Upper lobe of left lung (tissue), 6 donors: ENCODE data around the gene PAK4. TPM values are rescaled to one million over a fixed set of nuclear protein-coding genes. Genes with fewer than 3 reads are reported as not detected.
"Not testable (repeated sequence)": the region's sequence is repeated elsewhere in the genome, so short reads cannot be mapped to it uniquely, and the experiment has no call there.

Experiments used
- ATAC-seq, 2 donors: fragments of 200-7000 bp; cut with Tn5 transposase; one replicate each; pipeline ENCODE4 v1.9.1; 2022; ENCODE audit warnings: mild to moderate bottlenecking in 2 of 2, moderate library complexity in 2 of 2; ENCODE audit not compliant: low FRiP score in 2 of 2
- DNase-seq, 2 donors: peaks; one replicate each; pipeline ENCODE4 v3.0.0-alpha.2; 2019 to 2020
- H3K27ac ChIP-seq, 4 donors: fragments of 200-600 bp; sonication (generic); one replicate each; pipeline ENCODE4 v1.5.1; 2016 to 2019
- H3K27me3 ChIP-seq, 4 donors: fragments of 200-600 bp; sonication (generic); one replicate each; pipeline ENCODE4 v1.5.1; 2017 to 2019
- H3K36me3 ChIP-seq, 4 donors: fragments of 200-600 bp; sonication (generic); one replicate each; pipeline ENCODE4 v1.5.1; 2016 to 2019
- H3K4me1 ChIP-seq, 4 donors: fragments of 200-600 bp; sonication (generic); one replicate each; pipeline ENCODE4 v1.5.1; 2018 to 2019
- H3K4me3 ChIP-seq, 4 donors: fragments of 200-600 bp; sonication (generic); one replicate each; pipeline ENCODE4 v1.5.1; 2017 to 2019; ENCODE audit warnings: mild to moderate bottlenecking in 2 of 4, moderate library complexity in 1 of 4
- H3K9me3 ChIP-seq, 4 donors: fragments of 200-600 bp; sonication (generic); one replicate each; pipeline ENCODE4 v1.5.1; 2018 to 2019
- EP300 ChIP-seq, 4 donors: sonication (generic); formaldehyde crosslinking; IDR thresholded peaks; one replicate each; pipeline ENCODE4 v1.5.1; 2017; ENCODE audit warnings: antibody characterized with exemption in 4 of 4, control low read depth in 2 of 4
- POLR2A ChIP-seq, 4 donors: fragments of 450-650 bp; IDR thresholded peaks; one replicate each; pipeline ENCODE4 v1.5.1; 2016 to 2017; ENCODE audit warnings: antibody characterized with exemption in 4 of 4, mild to moderate bottlenecking in 2 of 4
- POLR2AphosphoS5 ChIP-seq, 2 donors: sonication (generic); formaldehyde crosslinking; IDR thresholded peaks; one replicate each; pipeline ENCODE4 v1.5.1; 2017; ENCODE audit warnings: antibody characterized with exemption in 2 of 2
- WGBS, 2 donors: methylation state at CpG; one replicate each; pipeline ENCODE4 v1.1.5; 2017 to 2018; 5-methylcytosine and 5-hydroxymethylcytosine counted together
- total RNA-seq, 6 donors: library from RNA; depleted of rRNA in 4 of 6; stranded (reverse); fragments of >200 nt in 4 of 6; gene quantifications; one replicate each; pipeline versions ENCODE4 v1.1.0 to v1.2.1, GENCODE V29; 2016 to 2021
- TF ChIP-seq, protein P1 (sequence below), 6 experiments: fragments of 450-650 bp in 4 of 6; fragments of 200-600 bp in 2 of 6; sonication (generic) in 2 of 6; IDR thresholded peaks; one replicate each; pipeline ENCODE4 v1.5.1; 2016 to 2019; ENCODE audit warnings: antibody characterized with exemption in 6 of 6
- donor health status: DM: no; HTN: no; CAD: no; lungs with moderate emphysema.
- donor health status: DM: no; HTN: yes; CAD: no; lungs with severe emphysema.

The PAK4 gene
- total RNA-seq, 6 donors from 2014 or later = 23.4 to 88.2 (median 54.4) TPM

GRCh38 chr19:39217094-39217493 is 91.5 kb downstream of the PAK4 start:
- Histone ChIP-seq H3K4me1 (no peaks in the 10 kb centered on the region), H3K4me3 (no peak overlapping the region), H3K27me3 (no peaks in the 10 kb centered on the region), H3K27ac (no peak overlapping the region), H3K9me3 (no peaks in the 10 kb centered on the region), H3K36me3 (no peaks in the 10 kb centered on the region)
- no peak for ATAC-seq
- TF ChIP-seq EP300 (IDR thresholded peaks at IDR 0.05) = no peak
- no peak for TF ChIP-seq POLR2A (IDR thresholded peaks at IDR 0.05)
- TF ChIP-seq, protein P1, sequence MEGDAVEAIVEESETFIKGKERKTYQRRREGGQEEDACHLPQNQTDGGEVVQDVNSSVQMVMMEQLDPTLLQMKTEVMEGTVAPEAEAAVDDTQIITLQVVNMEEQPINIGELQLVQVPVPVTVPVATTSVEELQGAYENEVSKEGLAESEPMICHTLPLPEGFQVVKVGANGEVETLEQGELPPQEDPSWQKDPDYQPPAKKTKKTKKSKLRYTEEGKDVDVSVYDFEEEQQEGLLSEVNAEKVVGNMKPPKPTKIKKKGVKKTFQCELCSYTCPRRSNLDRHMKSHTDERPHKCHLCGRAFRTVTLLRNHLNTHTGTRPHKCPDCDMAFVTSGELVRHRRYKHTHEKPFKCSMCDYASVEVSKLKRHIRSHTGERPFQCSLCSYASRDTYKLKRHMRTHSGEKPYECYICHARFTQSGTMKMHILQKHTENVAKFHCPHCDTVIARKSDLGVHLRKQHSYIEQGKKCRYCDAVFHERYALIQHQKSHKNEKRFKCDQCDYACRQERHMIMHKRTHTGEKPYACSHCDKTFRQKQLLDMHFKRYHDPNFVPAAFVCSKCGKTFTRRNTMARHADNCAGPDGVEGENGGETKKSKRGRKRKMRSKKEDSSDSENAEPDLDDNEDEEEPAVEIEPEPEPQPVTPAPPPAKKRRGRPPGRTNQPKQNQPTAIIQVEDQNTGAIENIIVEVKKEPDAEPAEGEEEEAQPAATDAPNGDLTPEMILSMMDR (IDR thresholded peaks at IDR 0.05) = no peak
- no peak for TF ChIP-seq POLR2AphosphoS5 (IDR thresholded peaks at IDR 0.05)
- no peak for DNase-seq
- WGBS, 2 donors = 81 to 83% methylated on average over 5 of the region's 5 CpGs

- WGBS, 2 donors = 83 to 88% methylated on average over 15 of the region's 15 CpGs
- DNase-seq = no peak
- Histone ChIP-seq H3K4me3 (no peak overlapping the region), H3K27ac (no peak overlapping the region), H3K36me3 (no peaks in the 10 kb centered on the region), H3K4me1 (no peaks in the 10 kb centered on the region), H3K27me3 (no peaks in the 10 kb centered on the region), H3K9me3 (no peaks in the 10 kb centered on the region)
- ATAC-seq = no peak
- no peak for TF ChIP-seq POLR2A (IDR thresholded peaks at IDR 0.05)
- no peak for TF ChIP-seq POLR2AphosphoS5 (IDR thresholded peaks at IDR 0.05)
- no peak for TF ChIP-seq EP300 (IDR thresholded peaks at IDR 0.05)
- TF ChIP-seq, protein P1 (IDR thresholded peaks at IDR 0.05) = no peak
Observed at GRCh38 chr19:39218230-39219007, 92.8 kb downstream of the PAK4 start.

DNA sequence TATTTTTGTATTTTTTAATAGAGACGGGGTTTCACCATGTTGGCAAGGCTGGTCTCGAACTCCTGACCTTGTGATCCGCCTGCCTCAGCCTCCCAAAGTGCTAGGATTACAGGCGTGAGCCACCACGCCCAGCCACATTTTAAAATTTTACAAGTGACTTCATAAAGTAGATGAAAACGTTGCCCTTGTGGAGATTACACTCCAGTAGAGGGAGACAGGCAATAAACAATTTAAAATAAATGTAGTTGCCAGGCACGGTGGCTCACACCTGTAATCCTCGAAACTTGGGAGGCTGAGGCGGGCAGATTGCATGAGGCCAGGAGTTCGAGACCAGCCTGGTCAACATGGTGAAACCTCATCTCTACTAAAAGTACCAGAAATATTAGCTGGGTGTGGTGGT is 93.5 kb downstream of the PAK4 start:
- WGBS, 2 donors = 68 to 69% methylated on average over 10 of the region's 10 CpGs
- not testable (repeated sequence) for H3K27ac ChIP-seq, H3K4me1 ChIP-seq, H3K4me3 ChIP-seq, ATAC-seq, H3K36me3 ChIP-seq, H3K9me3 ChIP-seq, DNase-seq, H3K27me3 ChIP-seq

GRCh38 chr19:39223703-39224279 is 98.2 kb downstream of the PAK4 start:
- no peaks in the 10 kb centered on the region for H3K36me3 ChIP-seq
- no peak overlapping the region for H3K27ac ChIP-seq
- ATAC-seq = no peak
- no peak overlapping the region for H3K4me3 ChIP-seq
- TF ChIP-seq POLR2AphosphoS5 (IDR thresholded peaks at IDR 0.05) (no peak), EP300 (IDR thresholded peaks at IDR 0.05) (no peak), POLR2A (IDR thresholded peaks at IDR 0.05) (no peak)
- TF ChIP-seq, protein P1 (IDR thresholded peaks at IDR 0.05) = no peak
- H3K9me3 ChIP-seq = no peaks in the 10 kb centered on the region
- no peak for DNase-seq
- WGBS, 2 donors = 23 to 28% methylated on average over 4 of the region's 4 CpGs
- H3K27me3 ChIP-seq = no peaks in the 10 kb centered on the region
- H3K4me1 ChIP-seq = no peaks in the 10 kb centered on the region

- Histone ChIP-seq H3K4me3 (no peak overlapping the region), H3K9me3 (no peaks in the 10 kb centered on the region), H3K27me3 (no peaks in the 10 kb centered on the region), H3K4me1 (no peaks in the 10 kb centered on the region), H3K36me3 (no peaks in the 10 kb centered on the region), H3K27ac (no peak overlapping the region)
- WGBS, 2 donors = 15 to 43% methylated on average over 3 of the region's 3 CpGs
- no peak for DNase-seq
- no peak for TF ChIP-seq POLR2A (IDR thresholded peaks at IDR 0.05)
- no peak for TF ChIP-seq POLR2AphosphoS5 (IDR thresholded peaks at IDR 0.05)
- TF ChIP-seq, protein P1 (IDR thresholded peaks at IDR 0.05) = no peak
- no peak for TF ChIP-seq EP300 (IDR thresholded peaks at IDR 0.05)
- no peak for ATAC-seq
Observed at GRCh38 chr19:39224910-39225309, 99.3 kb downstream of the PAK4 start.

Other genes starting within 250 kb of the PAK4 start
- gene RINL, start 247.5 kb upstream of the PAK4 start, total RNA-seq = 10 to 100 TPM in 5 of 6 donors, 1 to 10 TPM in 1; 8.7 to 23.1 (median 13.2) TPM
- 10 to 100 TPM; 45.2 to 93.2 (median 59.1) TPM for gene SIRT2, start 226.2 kb upstream of the PAK4 start, total RNA-seq
- 10 to 100 TPM; 22.8 to 38.4 (median 31.6) TPM for gene NFKBIB, start 225.8 kb upstream of the PAK4 start, total RNA-seq
- gene CCER2, start 213.6 kb upstream of the PAK4 start, total RNA-seq = 1 to 10 TPM in 3 of 6 donors, under 1 TPM in 2, not detected in 1; 0.49 to 4.2 (median 1.3) TPM
- 10 to 100 TPM; 14.3 to 54.5 (median 23.0) TPM for gene SARS2, start 195.0 kb upstream of the PAK4 start, total RNA-seq
- 10 to 100 TPM in 4 of 6 donors, 1 to 10 TPM in 2; 3.1 to 38.3 (median 26.0) TPM for gene MRPS12, start 194.8 kb upstream of the PAK4 start, total RNA-seq
- 10 to 100 TPM in 3 of 6 donors, 1 to 10 TPM in 3; 5.0 to 18.9 (median 10.4) TPM for gene FBXO17, start 150.0 kb upstream of the PAK4 start, total RNA-seq
- gene FBXO27, start 93.2 kb upstream of the PAK4 start, total RNA-seq = 1 to 10 TPM; 1.0 to 9.3 (median 6.3) TPM
- not detected for gene ACP7, start 41.4 kb upstream of the PAK4 start, total RNA-seq
- gene NCCRP1, start 71.2 kb downstream of the PAK4 start, total RNA-seq = under 1 TPM in 1 of 6 donors, not detected in 5; 0.47 TPM
- 1 to 10 TPM in 1 of 6 donors, under 1 TPM in 1, not detected in 4; 0.83 to 1.3 TPM for gene SYCN, start 78.5 kb downstream of the PAK4 start, total RNA-seq
- gene IFNL3, start 119.2 kb downstream of the PAK4 start, total RNA-seq = not detected
- not detected for gene IFNL4, start 123.1 kb downstream of the PAK4 start, total RNA-seq
- gene IFNL2, start 142.6 kb downstream of the PAK4 start, total RNA-seq = not detected
- not detected for gene IFNL1, start 170.6 kb downstream of the PAK4 start, total RNA-seq
- gene LRFN1, start 195.1 kb downstream of the PAK4 start, total RNA-seq = 1 to 10 TPM in 5 of 6 donors, under 1 TPM in 1; 0.69 to 5.0 (median 1.8) TPM
- gene GMFG, start 210.3 kb downstream of the PAK4 start, total RNA-seq = 100 to 1,000 TPM in 2 of 6 donors, 10 to 100 TPM in 4; 23.0 to 163 (median 75.3) TPM
- gene SAMD4B, start 216.6 kb downstream of the PAK4 start, total RNA-seq = 100 to 1,000 TPM in 2 of 6 donors, 10 to 100 TPM in 4; 57.7 to 125 (median 79.3) TPM